Right lung (tissue), 10 donors: ENCODE results near the gene TEX36. TPM values are rescaled to one million over a fixed set of nuclear protein-coding genes. Genes with fewer than 3 reads are reported as not detected.
"Not testable (repeated sequence)": the region's sequence is repeated elsewhere in the genome, so short reads cannot be mapped to it uniquely, and the experiment has no call there.

Experiments used
- DNase-seq, 2 donors: peaks; one replicate each; pipeline ENCODE4 v3.0.0-alpha.2; 2013
- long read RNA-seq, 8 donors: transcript quantifications; one replicate each; lab custom pipeline, GENCODE V29; 2026
- polyA plus RNA-seq, 5 donors: library from polyadenylated mRNA; unstranded; fragments of 120-200 nt; gene quantifications; one replicate each; pipeline versions ENCODE4 v1.2.1 to v1.2.3, GENCODE V29; 2013; ENCODE audit warnings: inconsistent platforms in 1 of 5, low replicate concordance in 1 of 5; ENCODE audit not compliant: insufficient read length in 5 of 5, insufficient read depth in 1 of 5

Gene TEX36
- polyA plus RNA-seq: not detected
- long read RNA-seq, donor 1: 0 reads
- long read RNA-seq, donor 2: 0 reads
- long read RNA-seq, donor 3: 0 reads
- long read RNA-seq, donor 4: 0 reads
- long read RNA-seq, donor 5: 0 reads
- long read RNA-seq, donor 6: 0 reads
- long read RNA-seq, donor 7: 0 reads
- long read RNA-seq, donor 8: 0 reads

DNA sequence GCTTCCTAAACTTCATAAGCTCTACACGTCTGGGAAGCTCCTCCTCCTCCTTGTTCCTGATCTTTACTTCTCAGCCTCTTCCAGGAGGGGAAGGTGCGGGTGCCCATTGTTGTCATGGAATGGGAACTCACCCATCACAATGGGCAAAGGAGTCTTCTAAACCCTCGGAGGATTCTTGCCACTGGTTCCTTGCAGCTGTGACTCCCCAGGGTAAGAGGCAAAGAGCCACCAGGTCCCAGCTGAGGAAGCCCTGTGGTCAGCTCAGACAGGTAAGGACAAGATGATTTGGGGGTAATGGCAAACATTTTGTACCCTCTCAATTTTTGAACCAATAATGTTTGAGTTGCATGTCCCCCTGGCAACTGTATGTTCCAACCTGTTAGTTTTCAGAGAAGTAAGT, at the start of gene TEX36:
TEX36 (minus strand) TSS at position 101 of the 400 bp plus-strand sequence. CDS start 174 bp downstream, outside the sequence.
- DNase-seq: no peak

GRCh38 chr10:125727436-125727835, 44.5 kb upstream of the TEX36 start:
- DNase-seq: no peak

DNA sequence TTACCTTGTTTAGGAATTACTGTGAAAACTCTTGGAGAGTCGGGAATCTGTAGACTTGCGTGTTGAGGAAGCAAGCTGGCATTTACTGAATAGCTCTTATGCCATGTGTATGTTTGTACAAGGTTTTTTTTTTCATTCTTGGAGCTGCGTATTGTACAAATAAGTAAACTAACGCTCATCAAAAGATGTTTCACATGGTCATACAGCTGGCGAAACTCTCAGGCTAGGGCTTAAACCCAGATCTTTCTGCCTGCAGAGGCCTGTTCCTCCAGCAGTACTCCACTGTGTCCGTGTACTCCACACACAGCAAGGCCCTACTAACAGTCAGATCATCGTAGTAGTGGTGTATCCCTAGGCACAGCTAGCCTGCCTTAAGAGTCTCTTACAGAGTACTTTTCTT, 44.0 kb upstream of the TEX36 start:
- DNase-seq: no peak

- DNase-seq: no peak
Observed at GRCh38 chr10:125722811-125723210, 39.8 kb upstream of the TEX36 start.

DNA sequence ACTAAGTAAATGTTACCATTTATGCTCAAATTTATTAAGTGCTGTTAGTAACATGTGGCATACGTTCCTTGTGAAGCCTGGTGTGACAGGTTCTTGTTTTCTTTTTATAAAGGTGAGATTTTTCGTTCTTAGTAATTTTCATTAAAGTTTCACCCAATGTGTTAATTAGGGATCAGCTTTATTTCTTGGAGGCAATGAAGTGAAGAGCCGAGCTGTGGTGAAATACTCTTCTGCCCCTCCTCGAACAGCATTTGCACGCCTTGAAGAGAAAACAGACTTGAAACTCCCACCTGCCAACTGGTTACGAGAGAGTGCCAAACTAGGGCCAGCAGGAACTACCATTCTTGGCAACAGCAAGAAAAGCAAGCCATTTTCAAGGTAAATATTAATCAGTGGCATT, 38.1 kb upstream of the TEX36 start:
- no peak for DNase-seq

GRCh38 chr10:125720002-125720382, 37.0 kb upstream of the TEX36 start:
- DNase-seq: no peak

- peak; percentile 99 for DNase-seq
Observed at GRCh38 chr10:125719173-125720001, 36.4 kb upstream of the TEX36 start, which contains the start of gene EDRF1. Gene EDRF1, plus strand, starts transcription at chr10:125719709. Its CDS starts 99 bp downstream, at chr10:125719808.

DNA sequence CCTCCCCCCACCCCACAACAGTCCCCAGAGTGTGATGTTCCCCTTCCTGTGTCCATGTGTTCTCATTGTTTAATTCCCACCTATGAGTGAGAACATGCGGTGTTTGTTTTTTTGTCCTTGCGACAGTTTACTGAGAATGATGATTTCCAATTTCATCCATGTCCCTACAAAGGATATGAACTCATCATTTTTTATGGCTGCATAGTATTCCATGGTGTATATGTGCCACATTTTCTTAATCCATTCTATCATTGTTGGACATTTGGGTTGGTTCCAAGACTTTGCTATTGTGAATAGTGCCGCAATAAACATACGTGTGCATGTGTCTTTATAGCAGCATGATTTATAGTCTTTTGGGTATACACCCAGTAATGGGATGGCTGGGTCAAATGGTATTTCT, 31.8 kb upstream of the TEX36 start:
- not testable (repeated sequence) for DNase-seq

GRCh38 chr10:125711110-125711750, 28.3 kb upstream of the TEX36 start:
- DNase-seq: no peak

GRCh38 chr10:125709553-125710474, 26.9 kb upstream of the TEX36 start:
- DNase-seq: peak; percentile 86 to 92

- no peak for DNase-seq
Observed at GRCh38 chr10:125708971-125709503, 26.1 kb upstream of the TEX36 start.

- no peak for DNase-seq
Observed at GRCh38 chr10:125707541-125708468, 24.8 kb upstream of the TEX36 start.

DNA sequence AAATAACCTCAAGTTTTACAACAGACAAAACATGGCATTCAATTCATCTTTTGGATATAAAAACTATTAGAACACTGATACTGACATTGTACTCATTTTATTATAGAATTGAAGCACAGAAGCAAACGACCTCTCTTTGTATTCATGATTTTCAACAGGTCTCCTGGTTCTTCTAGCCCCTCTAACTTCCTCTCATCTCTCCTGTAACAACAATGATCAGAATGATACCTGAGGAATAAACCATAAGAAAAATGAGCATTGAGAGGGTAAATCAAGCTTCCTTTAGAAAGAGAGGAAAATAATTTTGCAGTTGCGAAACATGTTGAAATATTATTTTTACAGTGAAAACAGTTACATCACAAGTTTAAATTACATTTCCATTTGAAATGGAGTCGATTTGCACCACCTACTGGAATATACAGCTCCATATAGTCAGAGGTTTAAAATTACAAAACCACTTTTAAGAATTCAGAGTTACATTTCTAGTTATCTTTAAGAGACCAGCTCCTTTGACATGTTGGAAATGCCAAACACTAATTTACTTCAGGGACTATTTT, 17.5 kb upstream of the TEX36 start:
- DNase-seq: peak in 1 of 2 donors; percentile 56

DNA sequence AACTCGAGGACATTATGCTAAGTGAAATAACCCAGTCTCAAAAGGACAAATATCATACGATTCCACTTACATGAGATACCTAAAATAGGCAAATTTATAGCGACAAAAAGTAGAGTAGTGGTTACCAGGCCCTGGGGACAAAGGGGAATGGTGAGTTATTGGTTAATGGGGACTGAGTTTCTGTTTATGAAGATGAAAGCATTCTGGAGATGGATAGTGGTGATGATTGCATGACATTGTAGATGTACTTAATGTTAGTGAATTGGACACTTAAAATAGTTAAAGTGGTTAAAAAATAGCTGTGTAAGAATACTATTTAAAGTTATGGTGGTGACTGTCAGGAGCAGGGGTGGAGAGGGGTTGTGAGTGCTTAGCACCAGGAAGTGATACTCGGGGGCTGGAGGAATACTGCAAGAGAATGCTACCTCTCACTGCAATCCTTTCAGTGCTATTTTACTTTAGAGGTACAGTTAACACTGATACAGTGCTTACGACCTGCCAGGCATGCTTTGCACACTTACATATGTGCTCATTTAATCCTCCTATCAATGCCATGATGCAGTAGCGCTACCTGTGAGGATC, 16.7 kb upstream of the TEX36 start:
- DNase-seq: no peak

DNA sequence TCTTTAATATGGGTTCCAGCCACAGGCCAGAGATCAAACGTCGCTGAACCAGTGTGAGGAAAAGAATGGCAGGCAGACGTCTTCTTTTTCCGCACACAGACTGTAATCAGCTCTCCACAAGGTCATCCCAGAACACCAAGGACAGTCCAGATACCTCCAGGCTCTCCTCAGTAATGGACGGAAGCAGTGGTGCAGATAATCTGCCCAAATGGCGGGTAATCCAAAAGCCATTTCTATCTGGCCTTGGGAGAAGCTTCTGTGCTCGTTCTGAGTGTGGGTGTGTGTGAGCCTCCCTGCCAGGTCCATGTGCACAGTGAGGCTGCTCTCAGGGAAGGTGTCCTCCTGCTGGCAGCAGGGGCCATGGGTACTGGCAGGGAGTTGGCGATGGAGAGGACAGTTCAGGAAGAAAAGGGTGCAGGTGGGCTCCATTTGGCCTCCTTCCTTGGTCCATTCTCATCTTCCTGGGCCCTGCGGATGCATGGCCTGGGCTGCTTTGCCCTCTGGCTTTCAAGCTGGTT, 15.6 kb upstream of the TEX36 start:
- DNase-seq: no peak

DNA sequence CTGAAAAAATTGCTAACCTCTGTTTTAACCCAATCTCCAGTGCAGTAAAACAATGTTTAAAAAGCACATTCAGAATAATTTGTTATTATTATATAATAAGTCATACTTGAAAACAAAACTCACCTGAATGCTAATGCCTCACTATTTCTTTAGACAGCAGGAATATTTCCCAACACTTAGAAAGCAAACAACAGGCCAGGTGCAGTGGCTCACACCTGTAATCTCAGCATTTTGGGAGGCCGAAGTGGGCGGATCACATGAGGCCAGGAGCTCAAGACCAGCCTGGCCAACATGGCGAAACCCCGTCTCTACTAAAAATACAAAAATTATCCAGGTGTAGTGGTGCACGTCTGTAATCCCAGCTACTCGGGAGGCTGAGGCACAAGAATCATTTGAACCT, 13.9 kb upstream of the TEX36 start:
- DNase-seq: not testable (repeated sequence)

DNA sequence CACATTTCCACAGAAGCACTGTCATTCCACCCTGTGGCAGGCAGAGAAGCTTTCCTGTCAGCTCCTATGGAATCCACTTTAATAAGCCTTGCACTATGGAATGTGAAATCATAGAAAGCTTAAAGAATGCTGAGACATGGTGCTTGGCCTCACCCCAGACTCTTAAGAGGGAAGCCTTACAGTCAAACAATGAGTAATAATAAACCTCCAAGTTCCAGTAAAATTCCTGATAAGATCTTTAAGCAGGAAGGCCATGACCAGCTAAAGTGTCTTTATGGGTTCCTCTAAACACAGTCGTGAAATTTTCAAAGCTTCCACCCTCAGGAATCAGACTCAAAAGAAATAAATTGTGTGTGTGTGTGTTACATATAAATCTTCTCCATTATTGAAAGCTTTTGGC, 11.9 kb upstream of the TEX36 start:
- DNase-seq: no peak

DNA sequence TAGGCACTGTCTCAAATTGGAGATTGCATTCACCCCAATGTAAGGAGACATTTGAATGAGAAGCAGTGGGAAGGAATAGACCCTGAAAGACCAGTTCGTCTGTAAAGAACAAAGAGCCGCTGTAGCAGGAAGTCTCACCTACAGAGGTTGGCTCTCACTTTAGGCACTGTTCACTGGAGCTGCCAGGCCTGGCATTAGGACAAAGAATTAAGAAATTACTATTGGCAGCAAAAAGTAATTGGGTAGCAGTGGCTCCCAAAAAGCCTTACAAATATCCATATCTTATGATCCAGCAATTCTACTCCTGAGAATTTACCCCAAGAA, 10.5 kb upstream of the TEX36 start:
- DNase-seq: no peak
